HEK293T (cell line): ENCODE results near the gene PLD1.

Experiments used
- BHLHE40 ChIP-seq: fragments of 450-650 bp; IDR thresholded peaks from 2 replicates; pipeline ENCODE4 v1.6.1; 2016; ENCODE audit warnings: mild to moderate bottlenecking, moderate library complexity, borderline replicate concordance
- PKNOX1 ChIP-seq: fragments of 450-650 bp; IDR thresholded peaks from 2 replicates; pipeline ENCODE4 v1.6.1; 2016
- SP1 ChIP-seq: fragments of 450-650 bp; IDR thresholded peaks from 2 replicates; pipeline ENCODE4 v1.6.1; 2017
- ZNF384 ChIP-seq: fragments of 450-650 bp; IDR thresholded peaks from 2 replicates; pipeline ENCODE4 v1.6.1; 2016

DNA sequence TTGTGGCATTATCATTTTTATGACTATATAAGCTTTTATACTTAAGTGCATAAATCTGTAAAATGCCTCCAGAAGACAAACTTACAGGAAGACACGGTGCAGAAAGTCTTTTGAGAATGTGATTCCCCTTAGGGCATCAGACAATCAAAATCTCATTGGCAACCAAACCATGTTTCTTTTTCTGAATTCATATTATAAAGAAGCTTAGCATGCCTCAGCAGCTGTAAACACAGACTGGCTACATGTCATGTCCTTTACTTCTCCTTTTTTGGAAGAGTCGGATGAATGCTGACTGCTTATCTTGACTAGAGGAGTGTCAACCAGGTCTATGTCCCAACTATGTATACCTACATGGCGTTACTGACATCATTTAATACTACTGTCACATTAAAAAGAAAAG lies 150.1 kb downstream of the PLD1 start:
- TF ChIP-seq SP1 (no peak), ZNF384 (no peak), PKNOX1 (no peak), BHLHE40 (no peak)
